ENCODE data around the gene EFHB. TPM values are rescaled to one million over a fixed set of nuclear protein-coding genes. Genes with fewer than 3 reads are reported as not detected.
"Not testable (repeated sequence)": the region's sequence is repeated elsewhere in the genome, so short reads cannot be mapped to it uniquely, and the experiment has no call there.

EFHB gene
- total and polyA plus RNA-seq, 2 of the 13 experiments (the other 11 are each of a cell fraction or from before 2014, with no cell fraction given): 0.15 to 0.42 TPM

- Histone ChIP-seq H3K36me3 (replicated peaks in 1 of 2; ENCODE audit: control insufficient read depth in 1 of 2, insufficient read depth in 2 of 2, low read length in 2 of 2) (peaks cover 2 to 43% of the 10 kb centered on the region in 2 experiments; a peak in 4 of 5 replicates), H3K79me2 (ENCODE audit: insufficient read depth, low read length) (peaks cover 64% of the 10 kb centered on the region)
- H4K20me1 ChIP-seq (ENCODE audit: insufficient read depth, low read length); H3K4me2 ChIP-seq (ENCODE audit: low read depth, low read length); in situ Hi-C loops (cut with HindIII; ENCODE audit: extremely low pct_ligation_motif_present, low pct_unique_long_range_greater_than_20kb); H3K27ac ChIP-seq (ENCODE audit: extremely low read length, insufficient read depth, low read length); intact Hi-C loops (cut with micrococcal nuclease; ENCODE audit: unreplicated experiment); H2AFZ ChIP-seq (ENCODE audit: low read length); H3K9ac ChIP-seq (ENCODE audit: insufficient read depth, low read depth, low read length); BruUV-seq (replicated peaks); H3K9me3 ChIP-seq (ENCODE audit: low read length); FAIRE-seq; CTCF ChIA-PET (ENCODE audit: low intra/inter-chr PET ratio, low total read pairs); DNase-seq (ENCODE audit: low spot score); H3K4me1 ChIP-seq (ENCODE audit: insufficient read depth, low read length); H3K4me3 ChIP-seq (replicated peaks in 1 of 3; ENCODE audit: insufficient read depth in 1 of 3, low read depth in 2 of 3, low read length in 3 of 3); H3K27me3 ChIP-seq (ENCODE audit: control insufficient read depth in 1 of 2, insufficient read depth in 2 of 2, low read length in 2 of 2): not testable (repeated sequence)
- POLR2A ChIA-PET: interaction anchor here (1.9 kb wide), 1 partner anchor 10 kb away, joined by 5 read pairs; no protein-coding TSS in a partner anchor
- WGBS (ENCODE audit: low lambda C conversion rate): 98% methylated on average over 9 of the region's 9 CpGs
- 0 out of 2 replicates have a peak, but pooled peaks have one; percentile 17 for TF ChIP-seq ZBTB38 (CRISPR knock-in tag; IDR thresholded peaks at IDR 0.05)
- TF ChIP-seq, protein P1, sequence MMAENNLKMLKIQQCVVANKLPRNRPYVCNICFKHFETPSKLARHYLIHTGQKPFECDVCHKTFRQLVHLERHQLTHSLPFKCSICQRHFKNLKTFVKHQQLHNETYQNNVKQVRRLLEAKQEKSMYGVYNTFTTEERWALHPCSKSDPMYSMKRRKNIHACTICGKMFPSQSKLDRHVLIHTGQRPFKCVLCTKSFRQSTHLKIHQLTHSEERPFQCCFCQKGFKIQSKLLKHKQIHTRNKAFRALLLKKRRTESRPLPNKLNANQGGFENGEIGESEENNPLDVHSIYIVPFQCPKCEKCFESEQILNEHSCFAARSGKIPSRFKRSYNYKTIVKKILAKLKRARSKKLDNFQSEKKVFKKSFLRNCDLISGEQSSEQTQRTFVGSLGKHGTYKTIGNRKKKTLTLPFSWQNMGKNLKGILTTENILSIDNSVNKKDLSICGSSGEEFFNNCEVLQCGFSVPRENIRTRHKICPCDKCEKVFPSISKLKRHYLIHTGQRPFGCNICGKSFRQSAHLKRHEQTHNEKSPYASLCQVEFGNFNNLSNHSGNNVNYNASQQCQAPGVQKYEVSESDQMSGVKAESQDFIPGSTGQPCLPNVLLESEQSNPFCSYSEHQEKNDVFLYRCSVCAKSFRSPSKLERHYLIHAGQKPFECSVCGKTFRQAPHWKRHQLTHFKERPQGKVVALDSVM (CRISPR knock-in tag; IDR thresholded peaks at IDR 0.05): 0 out of 2 replicates have a peak, but pooled peaks have one; percentile 53
- TF ChIP-seq ZBTB33 (CRISPR knock-in tag; IDR thresholded peaks at IDR 0.05): peak; percentile 97
- peak; percentile 47 for ATAC-seq
These were observed 23.3 kb upstream of the EFHB start for GRCh38 chr3:19957354-19957753.

DNA sequence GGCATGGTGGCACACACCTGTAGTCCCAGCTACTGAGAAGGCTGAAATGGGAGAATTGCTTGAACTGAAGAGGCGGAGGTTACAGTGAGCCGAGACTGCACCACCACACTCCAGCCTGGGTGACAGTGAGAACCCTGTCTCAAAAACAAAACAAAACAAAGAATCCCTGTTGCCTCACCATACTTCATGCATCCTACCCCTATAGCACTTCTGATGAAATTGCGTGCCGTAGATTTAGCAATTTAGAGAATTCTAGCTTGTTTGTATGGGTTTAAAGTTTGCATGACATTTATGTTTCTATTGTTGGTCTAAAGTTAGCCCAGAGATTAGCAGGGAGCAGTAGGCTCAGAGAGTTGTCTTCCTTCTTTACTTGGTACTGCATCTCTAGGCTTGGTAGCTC lies 20.7 kb upstream of the EFHB start:
- CTCF ChIA-PET (ENCODE audit: low intra/inter-chr PET ratio, low total read pairs): no interaction called here
- no peak for DNase-seq (ENCODE audit: low spot score)
- H3K9ac ChIP-seq (ENCODE audit: insufficient read depth, low read depth, low read length): no peak overlapping the region
- no peaks in the 10 kb centered on the region for H3K27me3 ChIP-seq (ENCODE audit: control insufficient read depth in 1 of 2, insufficient read depth in 2 of 2, low read length in 2 of 2)
- POLR2A ChIA-PET: no interaction called here
- H3K4me1 ChIP-seq (ENCODE audit: insufficient read depth, low read length): peaks cover 9% of the 10 kb centered on the region
- no TSS peak for BruUV-seq (replicated peaks)
- WGBS (ENCODE audit: low lambda C conversion rate): 97% methylated on average over 4 of the region's 4 CpGs
- no peak overlapping the region for H3K4me3 ChIP-seq (replicated peaks in 1 of 3; ENCODE audit: insufficient read depth in 1 of 3, low read depth in 2 of 3, low read length in 3 of 3)
- H3K79me2 ChIP-seq (ENCODE audit: insufficient read depth, low read length): peaks cover 72% of the 10 kb centered on the region
- in situ Hi-C loops (cut with HindIII; ENCODE audit: extremely low pct_ligation_motif_present, low pct_unique_long_range_greater_than_20kb) (no loop called here), intact Hi-C loops (cut with micrococcal nuclease; ENCODE audit: unreplicated experiment) (no loop called here)
- H4K20me1 ChIP-seq (ENCODE audit: insufficient read depth, low read length): peaks cover 18% of the 10 kb centered on the region
- no peak overlapping the region for H3K27ac ChIP-seq (ENCODE audit: extremely low read length, insufficient read depth, low read length)
- FAIRE-seq: no peak
- peaks cover 5 to 55% of the 10 kb centered on the region in 2 experiments; a peak in 4 of 5 replicates for H3K36me3 ChIP-seq (replicated peaks in 1 of 2; ENCODE audit: control insufficient read depth in 1 of 2, insufficient read depth in 2 of 2, low read length in 2 of 2)
- no peak overlapping the region for H3K4me2 ChIP-seq (ENCODE audit: low read depth, low read length)
- ATAC-seq: no peak
- H2AFZ ChIP-seq (ENCODE audit: low read length): no peak overlapping the region
- no peaks in the 10 kb centered on the region for H3K9me3 ChIP-seq (ENCODE audit: low read length)
- TF ChIP-seq REXO4 (CRISPR knock-in tag; IDR thresholded peaks at IDR 0.05; ENCODE audit: borderline replicate concordance) (no peak), ZNF569 (CRISPR knock-in tag; IDR thresholded peaks at IDR 0.05; ENCODE audit: borderline replicate concordance) (no peak), CC2D1A (CRISPR knock-in tag; IDR thresholded peaks at IDR 0.05) (no peak), ZNF7 (CRISPR knock-in tag; IDR thresholded peaks at IDR 0.05) (no peak), ATF4 (CRISPR knock-in tag; IDR thresholded peaks at IDR 0.05) (no peak), SETDB1 (CRISPR knock-in tag; IDR thresholded peaks at IDR 0.05; ENCODE audit: borderline replicate concordance) (no peak), TRAFD1 (CRISPR knock-in tag; IDR thresholded peaks at IDR 0.05; ENCODE audit: borderline replicate concordance) (no peak), ZNF713 (CRISPR knock-in tag; IDR thresholded peaks at IDR 0.05) (no peak)

Measured in HepG2 (cell line).